OCI-LY7 (cell line): ENCODE results near the gene FZD7. TPM values are rescaled to one million over a fixed set of nuclear protein-coding genes. Genes with fewer than 3 reads are reported as not detected.

Source experiments
- Bru-seq: library from RNA; stranded (reverse); fragments of 400-500 nt; gene quantifications from one replicate; lab custom pipeline; 2021; lab: Mats Ljungman, UMichigan
- BruChase-seq, 2 experiments: library from RNA; stranded (reverse); fragments of 400-500 nt; gene quantifications; one replicate each; lab custom pipeline; 2021; lab: Mats Ljungman, UMichigan
- BruUV-seq: library from RNA; stranded (reverse); fragments of 400-500 nt; replicated peaks from 2 replicates; lab custom pipeline; 2021; lab: Mats Ljungman, UMichigan
- CTCF ChIA-PET: fragments of 300-600 bp; sonication (Branson Sonifier 250); formaldehyde crosslinking; loops from one replicate; lab custom pipeline; 2022; ENCODE audit warnings: antibody characterized with exemption; ENCODE audit not compliant: unreplicated experiment; lab: Charles Lee
- POLR2A ChIA-PET: fragments of 300-600 bp; sonication (Branson Sonifier 250); formaldehyde crosslinking; loops from one replicate; lab custom pipeline; 2022; ENCODE audit warnings: antibody characterized with exemption; lab: Charles Lee
- DNase-seq: peaks from one replicate; pipeline ENCODE4 v3.0.0-alpha.2; 2015; ENCODE audit warnings: low spot score
- H2AFZ ChIP-seq: fragments of 200-600 bp; sonication (generic), shearing (Covaris generic); 2 replicates; pipeline ENCODE4 v1.6.1; 2014; ENCODE audit warnings: mild to moderate bottlenecking, antibody characterized with exemption, low read length, moderate library complexity
- H3K27ac ChIP-seq: fragments of 200-600 bp; sonication (generic); 2 replicates; pipeline ENCODE4 v1.5.1; 2014; ENCODE audit warnings: mixed run types, low read depth, mild to moderate bottlenecking, moderate library complexity, low read length, inconsistent platforms; ENCODE audit not compliant: poor library complexity, severe bottlenecking
- H3K36me3 ChIP-seq: fragments of 200-600 bp; sonication (generic); 2 replicates; pipeline ENCODE4 v1.6.1; 2014; ENCODE audit warnings: mild to moderate bottlenecking, antibody characterized with exemption, low read length, moderate library complexity, mixed read lengths; ENCODE audit not compliant: insufficient read depth
- H3K4me1 ChIP-seq: fragments of 200-600 bp; sonication (generic); 2 replicates; pipeline ENCODE4 v1.5.1; 2014; ENCODE audit warnings: mild to moderate bottlenecking, low read length; ENCODE audit not compliant: insufficient read depth, poor library complexity, severe bottlenecking
- H3K4me2 ChIP-seq: fragments of 200-600 bp; sonication (generic); 2 replicates; pipeline ENCODE4 v1.6.1; 2014; ENCODE audit warnings: mild to moderate bottlenecking, low read length
- H3K4me3 ChIP-seq: fragments of 200-600 bp; sonication (generic); 2 replicates; pipeline ENCODE4 v1.5.1; 2014; ENCODE audit warnings: mild to moderate bottlenecking, low read depth, low read length; ENCODE audit not compliant: poor library complexity, severe bottlenecking
- H3K79me2 ChIP-seq: fragments of 200-600 bp; sonication (generic); 2 replicates; pipeline ENCODE4 v1.6.1; 2016; ENCODE audit warnings: low read depth, mild to moderate bottlenecking, low read length, moderate library complexity, mixed read lengths; ENCODE audit not compliant: insufficient read depth
- H3K9me2 ChIP-seq: fragments of 200-600 bp; sonication (generic); 2 replicates; pipeline ENCODE4 v1.6.1; 2016; ENCODE audit warnings: mild to moderate bottlenecking, low read length, mixed read lengths; ENCODE audit not compliant: insufficient read depth
- H3K9me3 ChIP-seq: fragments of 200-600 bp; sonication (generic); 2 replicates; pipeline ENCODE4 v1.6.1; 2014; ENCODE audit warnings: mild to moderate bottlenecking, mixed run types, low read length, mixed read lengths
- H4K20me1 ChIP-seq: fragments of 200-600 bp; sonication (generic); 2 replicates; pipeline ENCODE4 v1.6.1; 2014; ENCODE audit warnings: mild to moderate bottlenecking, antibody characterized with exemption, low read length, moderate library complexity, mixed read lengths; ENCODE audit not compliant: insufficient read depth
- CTCF ChIP-seq: fragments of 200-600 bp; sonication (generic); conservative IDR thresholded peaks from 2 replicates; pipeline ENCODE4 v1.5.1; 2014; ENCODE audit warnings: mild to moderate bottlenecking, antibody characterized with exemption, low read length, moderate library complexity, mixed read lengths
- EZH2phosphoT487 ChIP-seq: fragments of 200-600 bp; sonication (generic); IDR thresholded peaks from 2 replicates; pipeline ENCODE4 v1.6.1; 2018; ENCODE audit warnings: low read depth, borderline replicate concordance, mild to moderate bottlenecking, mixed run types, antibody characterized with exemption, low read length, moderate library complexity, mixed read lengths
- intact Hi-C: fragments of 100-400 bp; cut with micrococcal nuclease; formaldehyde crosslinking; loops from one replicate; pipeline ENCODE4 v1.10.0; 2022; ENCODE audit not compliant: unreplicated experiment
- long read RNA-seq: library from polyadenylated mRNA; stranded (forward); transcript quantifications from one replicate; pipeline ENCODE4 v2.0.0, GENCODE V29; 2022
- total RNA-seq, 2 experiments: library from RNA; depleted of rRNA in 1 of 2; stranded (reverse); fragments of >200 nt in 1 of 2; shearing (Covaris generic) in 1 of 2; gene quantifications; 2 replicates each; pipeline ENCODE4 v1.2.3, GENCODE V29; 2014 to 2022

Gene FZD7
- total RNA-seq (2014; rRNA removed; shearing (Covaris generic)) (1.5 and 1.7 TPM in 2 replicates), total RNA-seq (2022) (1.1 and 1.2 TPM in 2 replicates), Bru-seq, nascent RNA (percentile 22 among the genes with signal in this experiment), BruChase-seq, experiment 1, labeled RNA remaining after a 6-hour chase (percentile 25 among the genes with signal in this experiment), BruChase-seq, experiment 2, labeled RNA remaining after a 2-hour chase (percentile 40 among the genes with signal in this experiment)
- long read RNA-seq, partial matches to known transcripts: 0 of 1 reads
- long read RNA-seq, other reads (novel, unspliced or antisense): 0 of 1 reads

DNA sequence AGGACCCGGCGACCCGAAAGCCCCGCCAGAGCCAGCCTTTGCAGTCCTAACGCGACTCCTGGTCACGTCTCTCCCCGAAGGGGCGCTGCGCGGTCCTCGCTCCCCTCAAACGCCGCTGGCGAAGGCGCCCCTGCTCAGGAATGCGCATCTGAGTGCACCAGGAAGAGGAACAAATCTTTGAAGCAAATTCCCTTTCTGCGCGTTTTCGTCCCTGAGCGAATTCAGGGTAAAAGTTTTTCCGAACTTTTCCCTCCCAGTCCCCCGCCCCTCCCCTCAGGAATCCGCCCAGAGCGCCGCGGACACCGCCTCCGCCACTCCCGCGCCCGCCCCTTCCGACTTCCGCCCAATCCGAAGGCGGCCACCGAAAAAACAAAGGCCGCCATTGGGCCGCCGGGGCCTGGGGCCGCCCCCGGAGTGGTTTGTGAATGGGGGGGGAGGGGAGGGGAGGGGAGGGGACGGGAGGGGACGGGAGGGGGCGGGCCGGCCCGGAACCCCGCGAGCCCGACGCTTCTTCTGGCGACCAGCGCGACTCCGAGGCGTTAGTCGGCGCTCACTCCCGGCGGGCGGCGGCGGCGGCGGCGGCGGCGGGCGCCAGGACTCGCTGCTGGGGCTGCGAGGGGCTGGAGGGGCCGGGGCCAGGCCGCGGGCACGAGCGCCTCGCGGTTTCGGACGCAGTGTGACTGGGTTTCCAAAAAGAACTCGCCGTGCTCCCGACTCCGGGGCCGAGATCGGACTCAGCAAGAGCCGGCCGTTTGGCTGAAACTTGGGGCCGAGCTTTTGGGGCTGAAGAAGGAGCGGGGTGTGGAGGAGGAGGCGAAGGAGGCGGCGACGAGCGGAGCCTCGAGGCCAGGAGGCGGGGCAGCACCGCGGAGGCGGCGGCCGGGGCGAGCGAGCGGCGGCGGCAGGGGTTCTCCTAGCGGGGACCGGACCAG, at the start of gene FZD7:
FZD7 (plus strand) TSS at position 539 of the 932 bp plus-strand sequence. CDS start 793 bp downstream, outside the sequence.
- DNase-seq: peak; percentile 91
- Histone ChIP-seq H3K9me2 (no peaks in the 10 kb centered on the region), H4K20me1 (no peaks in the 10 kb centered on the region), H2AFZ (peak within 1 kb of the TSS; percentile 88), H3K9me3 (no peaks in the 10 kb centered on the region), H3K4me3 (peak within 1 kb of the TSS; percentile 72), H3K4me2 (peak within 1 kb of the TSS; percentile 95), H3K27ac (peak within 1 kb of the TSS; percentile 10), H3K4me1 (peaks cover 17% of the 10 kb centered on the region), H3K36me3 (no peaks in the 10 kb centered on the region), H3K79me2 (no peaks in the 10 kb centered on the region)
- TF ChIP-seq CTCF (peak; percentile 41), EZH2phosphoT487 (no peak)
- ChIA-PET POLR2A (no interaction called here), CTCF (no interaction called here)
- BruUV-seq: no TSS peak
- intact Hi-C loops: no loop called here

- H3K36me3 ChIP-seq: no peaks in the 10 kb centered on the region
- no peaks in the 10 kb centered on the region for H4K20me1 ChIP-seq
- H2AFZ ChIP-seq: no peak overlapping the region
- intact Hi-C loops: no loop called here
- no peaks in the 10 kb centered on the region for H3K9me3 ChIP-seq
- no peak overlapping the region for H3K4me3 ChIP-seq
- no TSS peak for BruUV-seq
- no peaks in the 10 kb centered on the region for H3K4me1 ChIP-seq
- H3K9me2 ChIP-seq: no peaks in the 10 kb centered on the region
- no peak for TF ChIP-seq EZH2phosphoT487
- no peak for TF ChIP-seq CTCF
- CTCF ChIA-PET: no interaction called here
- DNase-seq: no peak
- no peak overlapping the region for H3K27ac ChIP-seq
- POLR2A ChIA-PET: no interaction called here
- H3K4me2 ChIP-seq: no peak overlapping the region
- no peaks in the 10 kb centered on the region for H3K79me2 ChIP-seq
Measured at GRCh38 chr2:201984333-201984732, 49.3 kb upstream of the FZD7 start.
